ENCODE data around the gene RIT2. TPM values are rescaled to one million over a fixed set of nuclear protein-coding genes. Genes with fewer than 3 reads are reported as not detected.

RIT2 gene
- total and polyA plus RNA-seq, 7 donors = not detected

- DNase-seq (no peak), ATAC-seq (no peak)
- intact Hi-C loops (cut with DNase I) = no loop called here
- no peak for TF ChIP-seq CTCF (IDR thresholded peaks at IDR 0.05)
- no peaks in the 10 kb centered on the region for H3K4me1 ChIP-seq
- no peaks in the 10 kb centered on the region for H3K27me3 ChIP-seq (ENCODE audit: insufficient read depth in 3 of 3, low read length in 2 of 3)
- H3K9me3 ChIP-seq = no peaks in the 10 kb centered on the region
- no peaks in the 10 kb centered on the region for H3K36me3 ChIP-seq (ENCODE audit: insufficient read depth in 1 of 2, low read depth in 1 of 2)
- 90 to 94% (median 93%) methylated on average over 3 of the region's 3 CpGs for WGBS, 3 donors
- no peak overlapping the region for H3K27ac ChIP-seq
- no peak overlapping the region for H3K4me3 ChIP-seq
These were observed 159.2 kb downstream of the RIT2 start for GRCh38 chr18:42956287-42956686.

GRCh38 chr18:42954887-42955286, 160.6 kb downstream of the RIT2 start:
- intact Hi-C loops (cut with DNase I) = no loop called here
- 65 to 83% (median 71%) methylated on average over 1 of the region's 1 CpG for WGBS, 3 donors
- no peaks in the 10 kb centered on the region for H3K4me1 ChIP-seq

GRCh38 chr18:42953306-42953705, 162.2 kb downstream of the RIT2 start:
- H3K27ac ChIP-seq = no peak overlapping the region
- no peaks in the 10 kb centered on the region for H3K27me3 ChIP-seq (ENCODE audit: insufficient read depth in 3 of 3, low read length in 2 of 3)
- no peaks in the 10 kb centered on the region for H3K4me1 ChIP-seq
- no peak for TF ChIP-seq CTCF (IDR thresholded peaks at IDR 0.05)
- H3K36me3 ChIP-seq (ENCODE audit: insufficient read depth in 1 of 2, low read depth in 1 of 2) = no peaks in the 10 kb centered on the region
- ATAC-seq (no peak), DNase-seq (no peak)
- H3K4me3 ChIP-seq = no peak overlapping the region
- no peaks in the 10 kb centered on the region for H3K9me3 ChIP-seq
- intact Hi-C loops (cut with DNase I) = no loop called here
- WGBS, 3 donors = 54 to 62% (median 61%) methylated on average over 1 of the region's 1 CpG

More at GRCh38 chr18:42954887-42955286, 160.6 kb downstream of the RIT2 start:
- DNase-seq (no peak), ATAC-seq (no peak)
- H3K36me3 ChIP-seq (ENCODE audit: insufficient read depth in 1 of 2, low read depth in 1 of 2) = no peaks in the 10 kb centered on the region
- no peaks in the 10 kb centered on the region for H3K9me3 ChIP-seq
- H3K27me3 ChIP-seq (ENCODE audit: insufficient read depth in 3 of 3, low read length in 2 of 3) = no peaks in the 10 kb centered on the region
- no peak for TF ChIP-seq CTCF (IDR thresholded peaks at IDR 0.05)
- H3K27ac ChIP-seq = no peak overlapping the region
- no peak overlapping the region for H3K4me3 ChIP-seq

GRCh38 chr18:42950732-42951131, 164.8 kb downstream of the RIT2 start:
- H3K27me3 ChIP-seq (ENCODE audit: insufficient read depth in 3 of 3, low read length in 2 of 3) = no peaks in the 10 kb centered on the region
- ATAC-seq (no peak), DNase-seq (no peak)
- no peaks in the 10 kb centered on the region for H3K9me3 ChIP-seq
- no peaks in the 10 kb centered on the region for H3K4me1 ChIP-seq
- H3K36me3 ChIP-seq (ENCODE audit: insufficient read depth in 1 of 2, low read depth in 1 of 2) = no peaks in the 10 kb centered on the region
- no peak overlapping the region for H3K27ac ChIP-seq
- intact Hi-C loops (cut with DNase I) = no loop called here
- no peak overlapping the region for H3K4me3 ChIP-seq
- TF ChIP-seq CTCF (IDR thresholded peaks at IDR 0.05) = no peak

GRCh38 chr18:42948831-42949230, 166.7 kb downstream of the RIT2 start:
- intact Hi-C loops (cut with DNase I) = no loop called here
- TF ChIP-seq CTCF (IDR thresholded peaks at IDR 0.05) = no peak
- Histone ChIP-seq H3K9me3 (no peaks in the 10 kb centered on the region), H3K4me3 (no peak overlapping the region), H3K4me1 (no peaks in the 10 kb centered on the region), H3K27ac (no peak overlapping the region), H3K27me3 (ENCODE audit: insufficient read depth in 3 of 3, low read length in 2 of 3) (no peaks in the 10 kb centered on the region), H3K36me3 (ENCODE audit: insufficient read depth in 1 of 2, low read depth in 1 of 2) (no peaks in the 10 kb centered on the region)
- WGBS, 3 donors = 68 to 90% (median 81%) methylated on average over 1 of the region's 1 CpG
- no peak for ATAC-seq
- no peak for DNase-seq

Measured in psoas muscle (tissue), 8 donors.